ENCODE results near the gene BCAN.

The BCAN gene

GRCh38 chr1:156639601-156640101 is 2.3 kb upstream of the BCAN start:
- no peak for TF ChIP-seq CTCF (IDR thresholded peaks at IDR 0.05; ENCODE audit: low read depth, low read length, missing control alignments)
- no peak overlapping the region for H3K4me3 ChIP-seq (ENCODE audit: low read depth, low read length)
- DNase-seq (ENCODE audit: low read depth) = no peak

GRCh38 chr1:156640842-156641706 is 843 bp upstream of the BCAN start:
- no peak for TF ChIP-seq CTCF (IDR thresholded peaks at IDR 0.05; ENCODE audit: low read depth, low read length, missing control alignments)
- DNase-seq (ENCODE audit: low read depth) = no peak
- no peak overlapping the region for H3K4me3 ChIP-seq (ENCODE audit: low read depth, low read length)

- no peak overlapping the region for H3K4me3 ChIP-seq (ENCODE audit: low read depth, low read length)
- no peak for DNase-seq (ENCODE audit: low read depth)
- TF ChIP-seq CTCF (IDR thresholded peaks at IDR 0.05; ENCODE audit: low read depth, low read length, missing control alignments) = no peak
Measured at GRCh38 chr1:156642265-156643048, 540 bp downstream of the BCAN start.

GRCh38 chr1:156643049-156643777 is 1.3 kb downstream of the BCAN start:
- no peak overlapping the region for H3K4me3 ChIP-seq (ENCODE audit: low read depth, low read length)
- no peak for DNase-seq (ENCODE audit: low read depth)
- TF ChIP-seq CTCF (IDR thresholded peaks at IDR 0.05; ENCODE audit: low read depth, low read length, missing control alignments) = no peak

GRCh38 chr1:156643778-156644092 is 1.8 kb downstream of the BCAN start:
- no peak overlapping the region for H3K4me3 ChIP-seq (ENCODE audit: low read depth, low read length)
- TF ChIP-seq CTCF (IDR thresholded peaks at IDR 0.05; ENCODE audit: low read depth, low read length, missing control alignments) = no peak
- DNase-seq (ENCODE audit: low read depth) = no peak

- DNase-seq (ENCODE audit: low read depth) = no peak
- no peak overlapping the region for H3K4me3 ChIP-seq (ENCODE audit: low read depth, low read length)
- TF ChIP-seq CTCF (IDR thresholded peaks at IDR 0.05; ENCODE audit: low read depth, low read length, missing control alignments) = no peak
Measured at GRCh38 chr1:156644146-156644545, 2.2 kb downstream of the BCAN start.
